ENCODE data around the gene FRRS1L.

DNA sequence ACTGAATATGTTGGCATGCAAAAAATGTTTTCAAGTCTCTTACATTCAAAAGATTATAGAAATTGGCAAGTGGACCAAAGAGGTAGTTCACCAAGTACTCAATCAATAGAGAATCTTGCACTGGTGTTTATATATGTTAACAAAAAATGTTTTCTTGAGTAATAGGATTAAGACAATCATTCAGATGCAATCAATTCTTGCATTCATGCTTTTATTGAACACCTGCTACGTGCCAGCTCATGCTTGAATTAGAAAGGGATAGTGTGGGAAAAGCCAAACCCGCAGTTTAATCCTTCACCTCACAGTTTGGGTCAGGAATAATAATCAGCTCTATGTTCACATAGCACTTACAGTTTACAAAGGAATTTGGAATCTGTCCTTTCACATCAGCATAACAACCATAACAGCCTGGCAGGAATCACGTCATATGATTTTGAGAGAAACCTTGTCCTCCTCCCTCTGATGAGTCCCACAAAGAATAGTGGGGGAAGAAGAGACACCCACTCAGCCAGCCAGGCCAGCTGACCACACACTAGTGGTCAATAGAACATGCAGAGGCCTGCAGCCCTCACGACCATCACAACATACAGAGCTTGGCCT, 36.8 kb upstream of the FRRS1L start:
- TF ChIP-seq EZH2phosphoT487 (IDR thresholded peaks at IDR 0.05; ENCODE audit: low read length) = no peak
- TF ChIP-seq, protein P1, sequence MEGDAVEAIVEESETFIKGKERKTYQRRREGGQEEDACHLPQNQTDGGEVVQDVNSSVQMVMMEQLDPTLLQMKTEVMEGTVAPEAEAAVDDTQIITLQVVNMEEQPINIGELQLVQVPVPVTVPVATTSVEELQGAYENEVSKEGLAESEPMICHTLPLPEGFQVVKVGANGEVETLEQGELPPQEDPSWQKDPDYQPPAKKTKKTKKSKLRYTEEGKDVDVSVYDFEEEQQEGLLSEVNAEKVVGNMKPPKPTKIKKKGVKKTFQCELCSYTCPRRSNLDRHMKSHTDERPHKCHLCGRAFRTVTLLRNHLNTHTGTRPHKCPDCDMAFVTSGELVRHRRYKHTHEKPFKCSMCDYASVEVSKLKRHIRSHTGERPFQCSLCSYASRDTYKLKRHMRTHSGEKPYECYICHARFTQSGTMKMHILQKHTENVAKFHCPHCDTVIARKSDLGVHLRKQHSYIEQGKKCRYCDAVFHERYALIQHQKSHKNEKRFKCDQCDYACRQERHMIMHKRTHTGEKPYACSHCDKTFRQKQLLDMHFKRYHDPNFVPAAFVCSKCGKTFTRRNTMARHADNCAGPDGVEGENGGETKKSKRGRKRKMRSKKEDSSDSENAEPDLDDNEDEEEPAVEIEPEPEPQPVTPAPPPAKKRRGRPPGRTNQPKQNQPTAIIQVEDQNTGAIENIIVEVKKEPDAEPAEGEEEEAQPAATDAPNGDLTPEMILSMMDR (IDR thresholded peaks at IDR 0.05; ENCODE audit: low read length) = no peak

Measured in MM.1S (cell line).